Endothelial cell of umbilical vein (primary cell): ENCODE data around the gene SDC3. TPM values are rescaled to one million over a fixed set of nuclear protein-coding genes. Genes with fewer than 3 reads are reported as not detected.

Experiments
- BruUV-seq: library from RNA; stranded (reverse); fragments of 400-500 nt; replicated peaks from 2 replicates; lab custom pipeline; 2021; lab: Mats Ljungman, UMichigan
- CTCF ChIA-PET: fragments of 300-600, 350-600 bp; sonication (Branson Sonifier 250); formaldehyde crosslinking; loops from one replicate; lab custom pipeline; 2021; ENCODE audit warnings: antibody characterized with exemption, inconsistent platforms; lab: Charles Lee
- POLR2A ChIA-PET: fragments of 300-600, 350-600 bp; sonication (Branson Sonifier 250); formaldehyde crosslinking; loops from one replicate; lab custom pipeline; 2021; ENCODE audit warnings: antibody characterized with exemption, inconsistent platforms; lab: Charles Lee
- DNase-seq: peaks from one replicate; pipeline ENCODE4 v3.0.0-alpha.2; 2011; ENCODE audit warnings: low read depth, low spot score
- FAIRE-seq: peaks from 2 replicates; lab custom pipeline; 2011; peaks lifted over from hg19 to GRCh38; lab: Jason Lieb, UNC
- H2AFZ ChIP-seq: 2 replicates; pipeline ENCODE4 v1.6.0; 2012; ENCODE audit warnings: low read depth, low read length, control low read depth, inconsistent platforms
- H3K27ac ChIP-seq: 2 replicates; pipeline ENCODE4 v1.5.1; 2011; ENCODE audit warnings: low read depth, mild to moderate bottlenecking, control low read depth, low read length, moderate library complexity; ENCODE audit not compliant: insufficient read depth
- H3K27me3 ChIP-seq, 2 experiments: 2 replicates each; pipeline versions ENCODE4 v1.6.0 to v1.6.1; 2011; ENCODE audit warnings: low read length in 2 of 2, mixed read lengths in 1 of 2; ENCODE audit not compliant: control insufficient read depth in 2 of 2, insufficient read depth in 2 of 2
- H3K36me3 ChIP-seq, 2 experiments: 2 replicates in 1 of 2; 3 replicates in 1 of 2; pipeline ENCODE4 v1.5.1; 2011; ENCODE audit warnings: low read length in 2 of 2, mild to moderate bottlenecking in 1 of 2, moderate library complexity in 1 of 2; ENCODE audit not compliant: control insufficient read depth in 2 of 2, insufficient read depth in 2 of 2; ENCODE audit errors: extremely low read depth in 1 of 2
- H3K4me1 ChIP-seq: 3 replicates; pipeline ENCODE4 v1.5.1; 2011; ENCODE audit warnings: mild to moderate bottlenecking, low read length; ENCODE audit not compliant: control insufficient read depth, insufficient read depth; ENCODE audit errors: extremely low read depth
- H3K4me2 ChIP-seq: 2 replicates; pipeline ENCODE4 v1.6.1; 2011; ENCODE audit warnings: low read length, control low read depth, mixed read lengths; ENCODE audit not compliant: insufficient read depth
- H3K4me3 ChIP-seq, 3 experiments: fragments of 200-600 bp in 1 of 3; sonication (generic), shearing (Covaris generic) in 1 of 3; replicated peaks in 1 of 3; 2 replicates each; pipeline ENCODE4 v1.5.1; 2011 to 2016; ENCODE audit warnings: control low read depth in 3 of 3, low read length in 3 of 3, mild to moderate bottlenecking in 2 of 3, inconsistent platforms in 1 of 3, low read depth in 1 of 3, moderate library complexity in 1 of 3; ENCODE audit not compliant: insufficient read depth in 1 of 3
- H3K79me2 ChIP-seq: 2 replicates; pipeline ENCODE4 v1.6.0; 2012; ENCODE audit warnings: low read length, inconsistent platforms; ENCODE audit not compliant: control insufficient read depth, insufficient read depth
- H3K9ac ChIP-seq: replicated peaks from 2 replicates; pipeline ENCODE3; 2011; ENCODE audit warnings: low read length, control low read depth; ENCODE audit not compliant: insufficient read depth; ENCODE audit errors: extremely low read depth
- H3K9me1 ChIP-seq: replicated peaks from 3 replicates; pipeline ENCODE4 v1.6.0; 2011; ENCODE audit warnings: mild to moderate bottlenecking, low read length; ENCODE audit not compliant: control insufficient read depth, insufficient read depth; ENCODE audit errors: extremely low read depth
- H3K9me3 ChIP-seq: replicated peaks from 2 replicates; pipeline ENCODE4 v1.5.1; 2012; ENCODE audit warnings: low read length, inconsistent platforms; ENCODE audit not compliant: control insufficient read depth, insufficient read depth
- H4K20me1 ChIP-seq: replicated peaks from 2 replicates; pipeline ENCODE3; 2011; ENCODE audit warnings: mild to moderate bottlenecking, low read length; ENCODE audit not compliant: control insufficient read depth, insufficient read depth; ENCODE audit errors: extremely low read depth
- CTCF ChIP-seq, 2 donors: IDR thresholded peaks; 1 replicate in 1 of 2; 2 replicates in 1 of 2; pipeline ENCODE4 v1.5.1; 2011; ENCODE audit warnings: low read length in 2 of 2, mild to moderate bottlenecking in 2 of 2, moderate library complexity in 2 of 2, control low read depth in 1 of 2, inconsistent platforms in 1 of 2, low read depth in 1 of 2; ENCODE audit not compliant: insufficient read depth in 1 of 2; ENCODE audit errors: extremely low read depth in 1 of 2
- EZH2 ChIP-seq: IDR thresholded peaks from 2 replicates; pipeline ENCODE4 v1.6.1; 2012; ENCODE audit warnings: borderline replicate concordance, low read depth, mild to moderate bottlenecking, moderate library complexity, low read length, inconsistent platforms; ENCODE audit not compliant: severe bottlenecking
- FOS ChIP-seq: IDR thresholded peaks from 2 replicates; pipeline ENCODE4 v1.6.1; 2011; ENCODE audit warnings: mild to moderate bottlenecking, low read length, moderate library complexity, borderline replicate concordance; ENCODE audit not compliant: insufficient read depth
- GATA2 ChIP-seq: IDR thresholded peaks from 2 replicates; pipeline ENCODE4 v1.7.0; 2011; ENCODE audit warnings: low read depth, mild to moderate bottlenecking, moderate library complexity, mixed read lengths, low read length; ENCODE audit not compliant: insufficient read length, insufficient read depth
- JUN ChIP-seq: IDR thresholded peaks from 2 replicates; pipeline ENCODE4 v1.6.1; 2011; ENCODE audit warnings: borderline replicate concordance, low read depth; ENCODE audit not compliant: insufficient read length, insufficient read depth
- MAX ChIP-seq: IDR thresholded peaks from 2 replicates; pipeline ENCODE4 v1.6.1; 2011; ENCODE audit not compliant: insufficient read depth, insufficient read length
- MYC ChIP-seq: IDR thresholded peaks from one replicate; pipeline ENCODE4 v1.6.1; 2011; ENCODE audit warnings: mild to moderate bottlenecking, low read depth, low read length
- POLR2A ChIP-seq: IDR thresholded peaks from 2 replicates; pipeline ENCODE4 v1.6.1; 2012; ENCODE audit warnings: low read depth, mild to moderate bottlenecking, control low read depth, low read length
- POLR2AphosphoS5 ChIP-seq: IDR thresholded peaks from 2 replicates; pipeline ENCODE4 v1.6.1; 2012; ENCODE audit warnings: low read depth, mild to moderate bottlenecking, control low read depth, low read length, moderate library complexity; ENCODE audit not compliant: insufficient read depth
- dilution Hi-C: fragments of 300-500 bp; cut with MboI; formaldehyde crosslinking; loops from one replicate; pipeline ENCODE4 v1.15.0; 2019; ENCODE audit warnings: low sequenced_read_pairs; ENCODE audit not compliant: extremely low pct_ligation_motif_present
- intact Hi-C: fragments of 100-400 bp; cut with micrococcal nuclease; formaldehyde crosslinking; loops from one replicate; pipeline ENCODE4 v1.10.0; 2022
- polyA plus RNA-seq, 4 experiments: library from polyadenylated mRNA; depleted of rRNA in 3 of 4; stranded (reverse) in 3 of 4; unstranded in 1 of 4; fragments of >200 nt; gene quantifications; 2 replicates each; pipeline versions ENCODE4 v1.2.1 to v1.2.3, GENCODE V29; 2011 to 2012; ENCODE audit warnings: missing spikeins in 1 of 4
- total RNA-seq: library from RNA; stranded (reverse); gene quantifications from 2 replicates; pipeline ENCODE4 v1.2.3, GENCODE V29; 2021

SDC3 gene
- total and polyA plus RNA-seq, 2 donors (not counting 3 experiments of a cell fraction or from before 2014, with no cell fraction given), result 7.1 to 25.9 TPM

GRCh38 chr1:30885570-30886522 lies 22.7 kb downstream of the SDC3 start:
- Histone ChIP-seq H3K79me2 (no peaks in the 10 kb centered on the region), H3K27me3 (no peaks in the 10 kb centered on the region), H3K9me1 (no peaks in the 10 kb centered on the region), H3K4me2 (no peak overlapping the region), H3K27ac (no peak overlapping the region), H2AFZ (no peak overlapping the region), H3K36me3 (no peaks in the 10 kb centered on the region), H3K9me3 (no peaks in the 10 kb centered on the region), H3K9ac (no peak overlapping the region), H3K4me3 (no peak overlapping the region), H3K4me1 (no peaks in the 10 kb centered on the region), H4K20me1 (no peaks in the 10 kb centered on the region)
- dilution Hi-C loops (no loop called here), intact Hi-C loops (no loop called here)
- FAIRE-seq (no peak), DNase-seq (no peak)
- TF ChIP-seq POLR2A, result no peak
- no peak for TF ChIP-seq EZH2
- no peak for TF ChIP-seq JUN
- no peak for TF ChIP-seq CTCF (IDR thresholded peaks at IDR 0.05; ENCODE audit: extremely low read depth in 1 of 2, insufficient read depth in 1 of 2, low read depth in 1 of 2, low read length in 2 of 2)
- no peak for TF ChIP-seq FOS
- no peak for TF ChIP-seq MYC
- no peak for TF ChIP-seq GATA2
- TF ChIP-seq MAX, result no peak
- TF ChIP-seq POLR2AphosphoS5, result no peak
- BruUV-seq, result no TSS peak
- ChIA-PET POLR2A (no interaction called here), CTCF (interaction anchor here (1.6 to 2.5 kb wide), 2 partner anchors 25 to 85 kb away, joined by 6 read pairs; no protein-coding TSS in a partner anchor)
